Right cardiac atrium (tissue), 5 donors: Measurements from ENCODE around the gene BBS12. TPM values are rescaled to one million over a fixed set of nuclear protein-coding genes. Genes with fewer than 3 reads are reported as not detected.
A peak's percentile ranks its signal among the peaks of the same experiment; 100 is the strongest.

ENCODE experiments used
- ATAC-seq, 2 donors: fragments of 200-7000 bp; cut with Tn5 transposase; one replicate each; pipeline versions ENCODE4 v1.8.0 to v1.9.1; 2020; ENCODE audit warnings: moderate library complexity in 2 of 2, mild to moderate bottlenecking in 1 of 2
- DNase-seq, 3 donors: peaks; one replicate each; pipeline ENCODE4 v3.0.0-alpha.2; 2020
- H3K27ac ChIP-seq: one replicate; pipeline ENCODE4 v1.5.1; 2013; ENCODE audit warnings: mild to moderate bottlenecking, low read length, control low read depth, moderate library complexity
- H3K27me3 ChIP-seq: one replicate; pipeline ENCODE4 v1.6.1; 2013; ENCODE audit not compliant: control insufficient read depth, insufficient read depth
- H3K4me1 ChIP-seq: one replicate; pipeline ENCODE4 v1.6.1; 2013; ENCODE audit warnings: low read length; ENCODE audit not compliant: control insufficient read depth, insufficient read depth
- H3K4me3 ChIP-seq: one replicate; pipeline ENCODE4 v1.5.1; 2013; ENCODE audit warnings: low read length, control low read depth
- H3K9me3 ChIP-seq: one replicate; pipeline ENCODE4 v1.6.1; 2013; ENCODE audit warnings: low read length; ENCODE audit not compliant: control insufficient read depth
- WGBS: extraction: QIAGEN DNeasy Blood & Tissue Kit; methylation state at CpG from one replicate; pipeline ENCODE4 v1.1.7; 2013; 5-methylcytosine and 5-hydroxymethylcytosine counted together
- intact Hi-C, 4 donors: fragments of 100-400 bp; cut with DNase I; formaldehyde crosslinking; loops; one replicate each; pipeline versions ENCODE4 v1.11.0 to v1.14.0; 2022 to 2023
- polyA plus RNA-seq: library from polyadenylated mRNA; stranded (reverse); fragments of 200-250 nt; gene quantifications from one replicate; pipeline ENCODE4 v1.2.3, GENCODE V29; 2013
- total RNA-seq, 4 donors: library from RNA; stranded (reverse); fragmentation: NEBNext Ultra II Directional; extraction: Animal tissue kit (Norgen Biotek cat#: 25700); gene quantifications; one replicate each; pipeline ENCODE4 v1.2.1, GENCODE V29; 2021
- donor health status: healthy with polysubstance abuse.
- donor health status: DM: no; HTN: yes; CAD: no.
- donor health status: DM: no; HTN: no; CAD: no.
- donor health status: DM: no; HTN: yes; CAD: no; lungs with severe emphysema.
- donor health status: DM: yes; HTN: yes; CAD: no.

The BBS12 gene
- total and polyA plus RNA-seq, 5 donors: 3.5 to 8.5 (median 7.0) TPM

DNA sequence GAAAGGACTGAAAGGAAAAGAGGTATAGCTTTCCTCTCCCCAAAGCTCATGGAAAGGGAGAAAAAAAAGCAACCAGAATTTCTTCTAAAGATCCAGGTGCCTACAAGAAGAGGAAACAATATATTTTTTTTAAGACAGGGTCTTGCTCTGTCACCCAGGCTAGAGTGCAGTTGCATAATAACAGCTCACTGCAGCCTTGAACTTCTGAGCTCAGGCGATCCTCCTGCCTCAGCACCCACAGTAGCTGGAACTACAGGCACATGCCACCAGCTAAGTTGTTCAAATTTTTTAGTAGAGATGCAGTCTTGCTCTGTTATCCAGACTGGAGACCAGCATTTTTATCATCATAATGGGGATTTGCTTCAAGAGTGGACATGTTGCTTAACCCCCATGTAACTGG lies 30.5 kb upstream of the BBS12 start:
- DNase-seq (no peak), ATAC-seq (no peak)
- Histone ChIP-seq H3K9me3 (no peaks in the 10 kb centered on the region), H3K4me3 (peak overlapping the region; percentile 76), H3K4me1 (peaks cover 1% of the 10 kb centered on the region), H3K27me3 (no peaks in the 10 kb centered on the region), H3K27ac (no peak overlapping the region)
- 81% methylated on average over 1 of the region's 1 CpG for WGBS
- intact Hi-C loops: loop anchor here in 1 of 4 donors (10.0 kb wide), 1 partner anchor 97 kb away; no protein-coding TSS in a partner anchor

DNA sequence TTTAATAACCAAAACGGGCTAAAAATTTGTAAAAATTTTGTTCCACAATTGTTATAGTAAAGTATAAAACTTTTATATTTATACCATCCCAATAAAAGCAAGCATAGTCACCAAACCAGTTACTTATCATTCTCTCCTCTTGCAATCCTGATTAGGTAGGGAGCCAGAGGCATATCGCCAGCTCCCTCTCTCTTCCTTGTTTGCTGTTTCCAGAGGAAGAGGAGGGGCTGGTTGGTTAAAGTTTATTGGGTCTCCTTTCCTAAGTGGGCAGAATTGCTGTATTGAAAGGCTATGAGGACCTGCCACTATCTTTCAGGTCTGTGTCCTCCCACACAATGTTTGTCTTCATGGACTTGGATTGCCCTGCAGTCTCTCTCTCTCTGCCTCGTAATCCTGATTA lies 29.6 kb upstream of the BBS12 start:
- no peak overlapping the region for H3K27ac ChIP-seq
- intact Hi-C loops: loop anchor here in 1 of 4 donors (10.0 kb wide), 1 partner anchor 98 kb away; no protein-coding TSS in a partner anchor
- DNase-seq: no peak
- no peaks in the 10 kb centered on the region for H3K9me3 ChIP-seq
- 67% methylated on average over 3 of the region's 3 CpGs for WGBS
- H3K4me3 ChIP-seq: peak overlapping the region; percentile 0
- H3K27me3 ChIP-seq: no peaks in the 10 kb centered on the region
- peaks cover 1% of the 10 kb centered on the region for H3K4me1 ChIP-seq
- ATAC-seq: no peak

DNA sequence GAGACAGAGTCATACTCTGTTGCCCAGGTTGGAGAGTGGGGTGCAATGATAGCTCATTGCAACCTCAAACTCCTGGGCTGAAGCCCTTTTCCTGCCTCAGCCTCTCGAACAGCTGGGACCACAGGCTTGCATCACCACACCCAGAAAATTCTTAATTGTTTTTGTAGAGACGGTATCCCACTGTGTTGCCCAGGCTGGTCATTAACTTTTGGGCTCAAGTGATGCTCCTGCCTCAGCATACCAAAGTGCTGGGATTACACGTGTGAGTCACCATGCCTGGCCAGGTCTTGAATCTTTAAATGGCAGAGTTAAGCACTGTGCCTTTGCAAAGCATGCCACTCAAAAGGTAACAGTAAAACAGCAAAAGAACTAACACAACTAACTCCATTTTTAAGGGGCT lies 28.6 kb upstream of the BBS12 start:
- intact Hi-C loops: loop anchor here in 2 of 4 donors (2.0 to 10.0 kb wide), 2 partner anchors 73 to 99 kb away; no protein-coding TSS in a partner anchor

DNA sequence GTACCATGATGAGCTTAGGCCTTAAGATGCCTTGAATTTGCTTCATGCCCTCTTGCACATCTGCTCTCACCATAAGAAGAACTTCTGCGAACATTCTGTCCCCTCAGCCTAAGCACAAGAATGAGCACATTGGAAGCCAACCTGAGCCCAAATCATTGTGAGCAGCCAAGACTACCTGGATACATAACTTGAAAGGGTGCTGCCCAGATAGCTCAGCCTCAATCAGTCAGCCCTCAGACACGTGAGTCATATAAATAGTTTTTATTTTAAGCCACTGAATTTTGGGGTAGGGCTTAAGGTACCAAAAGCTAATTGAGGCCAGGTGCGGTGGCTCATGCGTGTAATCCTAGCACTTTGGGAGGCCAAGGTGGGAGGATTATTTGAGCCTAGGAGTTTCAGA lies 27.5 kb upstream of the BBS12 start:
- Histone ChIP-seq H3K9me3 (no peaks in the 10 kb centered on the region), H3K27me3 (no peaks in the 10 kb centered on the region), H3K4me3 (no peak overlapping the region), H3K27ac (no peak overlapping the region), H3K4me1 (peaks cover 2% of the 10 kb centered on the region)
- 86% methylated on average over 4 of the region's 4 CpGs for WGBS
- intact Hi-C loops: loop anchor here in 2 of 4 donors (2.0 to 10.0 kb wide), 2 partner anchors 74 to 100 kb away; no protein-coding TSS in a partner anchor
- ATAC-seq: no peak
- DNase-seq: no peak

More for the DNA sequence above, 28.6 kb upstream of the BBS12 start:
- 61% methylated on average over 3 of the region's 3 CpGs for WGBS
- H3K4me3 ChIP-seq: no peak overlapping the region
- no peak overlapping the region for H3K27ac ChIP-seq
- H3K27me3 ChIP-seq: no peaks in the 10 kb centered on the region
- ATAC-seq (no peak), DNase-seq (no peak)
- no peaks in the 10 kb centered on the region for H3K9me3 ChIP-seq
- peaks cover 1% of the 10 kb centered on the region for H3K4me1 ChIP-seq

GRCh38 chr4:122705547-122706117 lies 26.9 kb upstream of the BBS12 start:
- H3K27ac ChIP-seq: no peak overlapping the region
- no peak overlapping the region for H3K4me3 ChIP-seq
- no peaks in the 10 kb centered on the region for H3K27me3 ChIP-seq
- intact Hi-C loops: loop anchor here in 2 of 4 donors (2.0 to 10.0 kb wide), 2 partner anchors 75 to 101 kb away; no protein-coding TSS in a partner anchor
- H3K9me3 ChIP-seq: no peaks in the 10 kb centered on the region
- WGBS: 53% methylated on average over 1 of the region's 1 CpG
- no peak for DNase-seq
- ATAC-seq: no peak
- peaks cover 3% of the 10 kb centered on the region for H3K4me1 ChIP-seq

DNA sequence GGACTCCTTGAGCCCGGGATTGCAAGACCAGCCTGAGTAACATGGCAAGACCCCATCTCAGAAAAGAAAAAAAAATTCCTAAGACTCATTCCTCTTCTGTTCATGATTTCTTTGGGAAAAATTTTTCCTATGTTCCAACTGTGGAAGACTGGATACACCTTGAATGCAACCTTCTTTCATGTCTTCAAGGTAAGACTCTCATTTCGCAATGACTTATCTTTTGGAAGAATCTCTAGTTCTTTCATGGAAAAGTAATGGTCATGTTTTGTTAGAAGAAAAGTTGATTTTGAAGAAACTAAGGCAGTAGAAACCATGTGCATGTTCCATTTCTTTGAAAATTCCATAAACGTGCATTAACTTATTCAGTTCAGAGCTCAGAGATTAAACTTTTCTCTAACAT lies 26.0 kb upstream of the BBS12 start:
- DNase-seq: no peak
- H3K4me3 ChIP-seq: no peak overlapping the region
- H3K4me1 ChIP-seq: peaks cover 4% of the 10 kb centered on the region
- no peaks in the 10 kb centered on the region for H3K27me3 ChIP-seq
- WGBS: 92% methylated on average over 3 of the region's 3 CpGs
- H3K9me3 ChIP-seq: no peaks in the 10 kb centered on the region
- intact Hi-C loops: loop anchor here in 1 of 4 donors (10.0 kb wide), 1 partner anchor 102 kb away; no protein-coding TSS in a partner anchor
- ATAC-seq: no peak
- H3K27ac ChIP-seq: no peak overlapping the region

DNA sequence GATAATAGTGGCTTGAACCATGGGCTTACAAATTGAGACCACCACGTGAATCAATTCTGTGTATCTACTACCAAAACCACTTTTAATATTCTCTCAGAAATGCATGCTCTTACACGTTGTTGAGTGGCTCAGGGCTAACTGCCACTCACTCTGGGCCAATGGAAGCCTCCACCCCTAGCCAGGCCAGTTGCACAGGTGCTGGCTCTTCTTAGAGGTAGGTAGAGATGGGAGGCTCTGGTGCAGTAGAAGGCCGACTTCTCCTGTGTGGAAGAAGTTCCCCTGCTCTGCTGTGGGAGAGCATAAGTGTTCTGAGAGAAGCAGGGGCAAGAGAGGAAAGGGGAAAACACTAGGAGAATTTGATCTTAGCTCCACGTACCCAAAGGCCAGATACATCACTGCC lies 25.0 kb upstream of the BBS12 start:
- Histone ChIP-seq H3K27ac (no peak overlapping the region), H3K4me1 (peaks cover 4% of the 10 kb centered on the region), H3K9me3 (no peaks in the 10 kb centered on the region), H3K4me3 (no peak overlapping the region), H3K27me3 (no peaks in the 10 kb centered on the region)
- DNase-seq (no peak), ATAC-seq (no peak)
- 84% methylated on average over 4 of the region's 4 CpGs for WGBS
- intact Hi-C loops: loop anchor here in 1 of 4 donors (10.0 kb wide), 1 partner anchor 103 kb away; no protein-coding TSS in a partner anchor

GRCh38 chr4:122709236-122709635 lies 23.3 kb upstream of the BBS12 start:
- ATAC-seq (no peak), DNase-seq (no peak)
- Histone ChIP-seq H3K9me3 (no peaks in the 10 kb centered on the region), H3K4me1 (peaks cover 4% of the 10 kb centered on the region), H3K4me3 (no peak overlapping the region), H3K27me3 (no peaks in the 10 kb centered on the region), H3K27ac (no peak overlapping the region)
- intact Hi-C loops: loop anchor here in 1 of 4 donors (10.0 kb wide), 1 partner anchor 104 kb away; no protein-coding TSS in a partner anchor

- DNase-seq: no peak
- Histone ChIP-seq H3K4me1 (peaks cover 4% of the 10 kb centered on the region), H3K27ac (no peak overlapping the region), H3K4me3 (no peak overlapping the region), H3K9me3 (no peaks in the 10 kb centered on the region), H3K27me3 (no peaks in the 10 kb centered on the region)
- intact Hi-C loops: loop anchor here in 1 of 4 donors (10.0 kb wide), 1 partner anchor 106 kb away; no protein-coding TSS in a partner anchor
- peak in 1 of 2 donors; percentile 26 for ATAC-seq
- WGBS: 52% methylated on average over 9 of the region's 9 CpGs
These were observed 21.8 kb upstream of the BBS12 start for GRCh38 chr4:122710434-122711308.

DNA sequence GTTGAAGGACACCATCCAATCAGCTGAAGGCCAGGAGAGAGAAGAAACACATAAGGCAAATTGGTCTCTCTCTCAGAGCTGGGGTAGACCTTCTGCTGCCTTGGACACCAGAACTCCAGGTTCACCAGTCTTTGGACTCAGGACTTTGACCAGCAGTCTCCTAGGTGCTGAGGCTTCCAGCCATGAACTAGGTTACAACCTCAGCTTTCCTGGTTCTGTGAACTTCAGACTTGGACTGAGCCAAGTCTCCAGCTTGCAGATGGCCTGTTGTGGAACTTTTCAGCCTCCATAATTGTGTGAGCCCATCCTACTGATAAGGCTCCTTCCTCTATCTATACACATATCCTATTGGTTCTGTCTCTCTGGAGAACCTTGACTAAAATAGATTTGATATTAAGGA lies 20.6 kb upstream of the BBS12 start:
- DNase-seq: no peak
- no peaks in the 10 kb centered on the region for H3K27me3 ChIP-seq
- no peak overlapping the region for H3K27ac ChIP-seq
- peaks cover 3% of the 10 kb centered on the region for H3K4me1 ChIP-seq
- H3K9me3 ChIP-seq: no peaks in the 10 kb centered on the region
- no peak overlapping the region for H3K4me3 ChIP-seq
- no peak for ATAC-seq
- intact Hi-C loops: loop anchor here in 1 of 4 donors (10.0 kb wide), 1 partner anchor 107 kb away; no protein-coding TSS in a partner anchor

DNA sequence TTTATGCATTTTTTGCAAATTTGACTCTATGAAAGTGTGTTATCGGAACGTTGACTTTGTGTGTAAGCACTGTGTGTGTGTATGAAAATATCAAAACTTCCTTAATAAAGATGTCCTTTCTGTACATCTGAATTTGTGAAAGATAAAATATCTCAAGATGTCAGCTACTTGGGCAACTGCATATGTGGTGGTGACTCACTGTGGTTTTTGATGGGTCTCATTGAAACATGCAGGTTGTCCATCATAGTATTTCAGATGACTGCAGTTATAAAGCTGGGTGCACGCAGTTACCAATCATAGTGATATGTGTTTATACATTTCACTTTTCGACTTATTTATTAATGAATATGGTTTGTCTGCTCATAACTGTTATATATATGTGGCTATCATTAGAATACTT lies 19.7 kb upstream of the BBS12 start:
- Histone ChIP-seq H3K4me3 (no peak overlapping the region), H3K4me1 (peaks cover 3% of the 10 kb centered on the region), H3K27me3 (no peaks in the 10 kb centered on the region), H3K27ac (no peak overlapping the region), H3K9me3 (no peaks in the 10 kb centered on the region)
- ATAC-seq (no peak), DNase-seq (no peak)
- intact Hi-C loops: loop anchor here in 1 of 4 donors (10.0 kb wide), 1 partner anchor 108 kb away; no protein-coding TSS in a partner anchor
- 92% methylated on average over 4 of the region's 4 CpGs for WGBS
